Retinal pigment epithelial cell (primary cell): Measurements from ENCODE around the gene SAMD13.

Experiments used
- DNase-seq: peaks from one replicate; pipeline ENCODE4 v3.0.0-alpha.2; 2010; ENCODE audit warnings: low read depth
- H3K4me3 ChIP-seq: 2 replicates; pipeline ENCODE4 v1.5.1; 2011; ENCODE audit warnings: mild to moderate bottlenecking, low read length, control low read depth, moderate library complexity
- TF ChIP-seq, protein P1 (sequence below): conservative IDR thresholded peaks from 2 replicates; pipeline ENCODE4 v1.5.1; 2011; ENCODE audit warnings: low read depth, low read length, control low read depth, inconsistent platforms

The SAMD13 gene

DNA sequence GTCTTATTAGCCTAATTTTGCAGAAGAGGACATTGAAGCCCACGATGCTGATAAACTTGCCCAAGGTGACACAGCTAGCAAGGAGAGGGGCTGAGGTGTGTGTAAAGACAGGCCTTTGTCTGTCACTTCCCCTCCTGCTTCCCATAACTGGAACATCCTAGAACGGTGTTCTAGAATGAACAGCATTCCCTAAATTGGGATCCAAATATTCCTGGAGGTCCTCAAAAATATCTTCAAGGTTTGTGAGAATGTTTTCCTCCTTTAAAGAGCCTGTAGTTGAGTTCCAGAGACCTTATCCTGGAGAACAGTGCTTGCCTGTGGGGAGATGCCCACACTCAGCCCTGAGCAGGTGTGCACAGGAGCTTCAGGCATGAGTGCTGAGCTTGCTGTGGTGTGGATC is 41.5 kb upstream of the SAMD13 start:
- H3K4me3 ChIP-seq = no peak overlapping the region
- DNase-seq = no peak
- TF ChIP-seq, protein P1, sequence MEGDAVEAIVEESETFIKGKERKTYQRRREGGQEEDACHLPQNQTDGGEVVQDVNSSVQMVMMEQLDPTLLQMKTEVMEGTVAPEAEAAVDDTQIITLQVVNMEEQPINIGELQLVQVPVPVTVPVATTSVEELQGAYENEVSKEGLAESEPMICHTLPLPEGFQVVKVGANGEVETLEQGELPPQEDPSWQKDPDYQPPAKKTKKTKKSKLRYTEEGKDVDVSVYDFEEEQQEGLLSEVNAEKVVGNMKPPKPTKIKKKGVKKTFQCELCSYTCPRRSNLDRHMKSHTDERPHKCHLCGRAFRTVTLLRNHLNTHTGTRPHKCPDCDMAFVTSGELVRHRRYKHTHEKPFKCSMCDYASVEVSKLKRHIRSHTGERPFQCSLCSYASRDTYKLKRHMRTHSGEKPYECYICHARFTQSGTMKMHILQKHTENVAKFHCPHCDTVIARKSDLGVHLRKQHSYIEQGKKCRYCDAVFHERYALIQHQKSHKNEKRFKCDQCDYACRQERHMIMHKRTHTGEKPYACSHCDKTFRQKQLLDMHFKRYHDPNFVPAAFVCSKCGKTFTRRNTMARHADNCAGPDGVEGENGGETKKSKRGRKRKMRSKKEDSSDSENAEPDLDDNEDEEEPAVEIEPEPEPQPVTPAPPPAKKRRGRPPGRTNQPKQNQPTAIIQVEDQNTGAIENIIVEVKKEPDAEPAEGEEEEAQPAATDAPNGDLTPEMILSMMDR = no peak

DNA sequence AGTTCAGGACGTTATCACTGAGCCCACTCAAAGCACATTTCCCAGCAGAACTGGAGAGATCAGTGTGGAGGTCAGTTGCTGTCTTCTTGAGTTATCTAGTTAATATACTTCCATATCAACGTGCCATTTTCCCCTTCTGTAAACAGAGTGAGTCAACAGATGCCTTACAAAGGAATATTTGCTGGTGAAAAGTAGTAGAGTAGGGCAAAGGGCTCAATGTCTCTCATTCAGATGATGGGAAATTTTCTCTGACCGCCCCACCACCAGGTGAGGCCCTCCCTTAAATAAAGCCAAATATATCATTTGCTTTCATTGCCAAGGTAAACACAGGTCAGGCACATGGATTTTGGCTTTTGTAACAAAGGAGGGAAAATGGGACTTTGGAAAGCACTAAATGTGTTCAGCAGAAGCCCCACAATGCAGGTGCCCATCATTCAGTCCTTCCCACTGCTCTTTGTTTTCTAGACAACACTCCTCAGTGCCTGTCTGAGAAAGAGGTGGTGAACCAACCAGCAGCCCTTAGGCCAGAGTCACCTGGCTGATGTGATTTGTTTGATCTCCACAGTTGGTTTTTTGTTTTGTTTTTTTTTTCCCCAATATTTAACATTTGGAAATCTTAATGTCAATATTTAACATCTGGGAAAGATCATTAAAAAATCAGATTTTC is 40.5 kb upstream of the SAMD13 start:
- H3K4me3 ChIP-seq = no peak overlapping the region
- DNase-seq = no peak
- TF ChIP-seq, protein P1 = no peak

DNA sequence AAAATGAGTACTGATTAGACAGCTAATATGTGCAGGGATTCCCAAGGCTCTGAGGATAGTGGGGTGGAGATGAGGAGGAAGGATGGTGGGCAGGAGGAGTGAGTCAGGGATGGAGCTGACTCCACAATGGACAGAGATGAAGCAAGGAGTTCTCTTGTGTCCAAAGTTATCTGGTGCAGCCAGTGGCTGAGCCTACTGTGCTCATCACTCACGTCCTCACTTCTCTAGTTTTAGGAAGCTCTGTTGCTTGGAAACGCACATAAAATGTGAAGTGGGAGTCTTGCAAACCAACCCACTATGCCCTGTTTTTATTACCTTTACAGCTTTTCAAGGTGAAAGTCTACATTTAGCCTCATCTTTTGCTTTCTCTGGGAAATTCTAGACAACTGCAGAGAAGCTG is 36.5 kb upstream of the SAMD13 start:
- no peak for DNase-seq
- TF ChIP-seq, protein P1 = no peak
- H3K4me3 ChIP-seq = no peak overlapping the region

DNA sequence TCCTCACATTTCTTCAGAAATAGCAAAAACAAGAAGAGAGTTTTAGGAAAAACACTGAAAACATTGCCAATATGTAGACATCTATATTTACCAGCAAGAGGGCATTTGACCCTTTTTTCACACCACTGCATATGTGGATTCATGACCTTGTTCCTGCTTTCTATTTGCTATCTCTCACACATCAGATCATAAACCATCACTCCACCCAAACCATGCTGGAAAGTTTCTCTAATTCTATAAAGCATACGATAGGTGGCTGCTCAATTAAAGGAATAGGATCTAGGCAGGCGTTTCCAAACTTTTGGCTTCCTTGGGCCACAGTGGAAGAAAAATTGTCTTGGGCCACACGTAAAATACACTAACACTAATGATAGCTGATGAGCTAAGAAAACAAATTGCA is 35.6 kb upstream of the SAMD13 start:
- TF ChIP-seq, protein P1 = no peak
- no peak for DNase-seq
- no peak overlapping the region for H3K4me3 ChIP-seq

DNA sequence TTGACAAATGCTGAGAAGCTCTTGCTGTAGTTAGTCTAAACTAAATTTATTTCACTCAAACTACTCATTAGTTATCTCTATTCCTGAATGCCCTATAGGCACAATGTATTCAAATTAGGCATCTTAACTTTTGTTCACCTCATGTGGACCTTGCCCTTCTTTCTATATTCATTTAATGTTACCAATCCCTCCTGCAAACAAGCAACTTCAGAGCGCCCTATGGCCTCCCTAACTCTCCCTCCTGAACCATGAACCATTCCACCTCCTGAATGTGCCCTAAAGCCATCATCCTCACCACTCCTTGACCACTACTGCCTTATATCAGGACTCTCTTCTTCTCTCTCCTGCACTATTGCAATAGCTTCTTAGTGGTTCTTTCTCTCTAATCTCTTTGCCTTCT is 34.8 kb upstream of the SAMD13 start:
- H3K4me3 ChIP-seq = no peak overlapping the region
- TF ChIP-seq, protein P1 = no peak
- DNase-seq = no peak

DNA sequence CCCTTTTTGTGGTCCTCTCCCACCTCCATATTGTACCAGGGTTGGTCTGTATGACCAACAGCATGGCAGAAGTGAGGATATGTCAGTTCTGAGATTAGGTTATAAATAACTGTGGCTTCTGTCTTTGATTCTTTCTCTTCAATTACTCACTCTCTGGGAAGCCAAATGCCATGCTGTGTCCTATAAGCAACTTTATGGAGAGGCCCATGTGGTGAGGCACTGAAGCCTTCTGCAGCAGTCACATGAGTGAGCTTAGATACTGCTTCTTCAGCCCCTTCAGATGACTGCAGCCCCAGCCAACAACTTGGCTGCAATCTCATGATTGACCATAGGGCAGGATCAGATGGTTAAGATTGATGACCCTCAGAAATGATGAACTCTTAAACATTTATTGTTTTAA is 34.0 kb upstream of the SAMD13 start:
- DNase-seq = no peak
- H3K4me3 ChIP-seq = no peak overlapping the region
- TF ChIP-seq, protein P1 = no peak

DNA sequence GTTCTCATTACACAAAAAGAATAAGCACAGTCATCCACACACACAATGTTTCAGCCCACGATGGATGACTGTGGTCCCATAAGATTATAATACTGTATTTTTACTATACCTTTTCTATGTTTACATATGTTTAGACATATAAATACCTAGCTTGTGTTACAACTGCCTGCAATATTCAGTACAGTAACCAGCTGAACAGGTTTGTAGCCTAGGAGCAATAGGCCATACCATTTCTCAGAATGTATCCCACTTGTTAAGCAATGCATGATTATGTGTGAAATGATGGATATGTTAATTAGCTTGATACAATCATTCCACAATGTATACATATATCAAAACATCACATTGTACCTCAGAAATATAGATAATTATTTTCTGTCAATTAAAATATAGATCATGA is 33.2 kb upstream of the SAMD13 start:
- H3K4me3 ChIP-seq = no peak overlapping the region
- no peak for DNase-seq
- TF ChIP-seq, protein P1 = no peak
